ENCODE data around the gene DUSP6.

DNA sequence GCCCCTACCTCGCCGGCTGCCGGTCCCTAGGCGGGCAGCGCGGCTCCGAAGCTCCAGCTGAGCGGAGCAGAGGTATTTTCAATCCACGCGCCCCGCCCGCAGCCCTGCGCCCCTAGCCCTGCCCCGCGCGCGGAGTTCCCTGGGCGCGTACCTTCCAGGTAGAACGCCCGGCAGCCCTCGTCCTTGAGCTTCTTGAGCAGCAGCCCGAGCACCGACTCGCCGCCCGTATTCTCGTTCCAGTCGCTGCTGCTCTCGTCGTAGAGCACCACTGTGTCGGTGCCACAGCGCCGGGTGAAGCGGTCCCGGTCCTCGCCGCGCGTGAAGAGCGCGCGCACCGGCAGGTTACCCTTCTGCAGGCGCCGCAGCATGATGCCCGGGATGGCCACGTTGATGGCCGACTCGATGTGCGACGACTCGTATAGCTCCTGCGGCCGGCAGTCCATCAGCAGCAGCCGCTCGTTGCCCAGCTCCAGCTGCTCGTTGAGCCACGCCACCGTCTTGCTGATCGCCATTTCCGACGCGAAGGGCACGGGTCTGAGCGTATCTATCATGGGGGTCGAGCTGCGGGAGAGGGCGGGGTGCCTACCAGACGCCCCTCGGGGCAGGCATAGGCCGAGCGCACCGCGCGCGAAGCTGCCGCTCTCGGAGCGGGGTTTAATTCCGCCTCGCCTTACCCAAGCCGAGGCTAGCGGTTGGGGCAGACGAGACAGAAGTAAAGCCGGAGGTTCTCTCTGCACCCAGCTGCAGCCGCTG lies 636 bp downstream of the DUSP6 start:
- TF ChIP-seq, protein P1, sequence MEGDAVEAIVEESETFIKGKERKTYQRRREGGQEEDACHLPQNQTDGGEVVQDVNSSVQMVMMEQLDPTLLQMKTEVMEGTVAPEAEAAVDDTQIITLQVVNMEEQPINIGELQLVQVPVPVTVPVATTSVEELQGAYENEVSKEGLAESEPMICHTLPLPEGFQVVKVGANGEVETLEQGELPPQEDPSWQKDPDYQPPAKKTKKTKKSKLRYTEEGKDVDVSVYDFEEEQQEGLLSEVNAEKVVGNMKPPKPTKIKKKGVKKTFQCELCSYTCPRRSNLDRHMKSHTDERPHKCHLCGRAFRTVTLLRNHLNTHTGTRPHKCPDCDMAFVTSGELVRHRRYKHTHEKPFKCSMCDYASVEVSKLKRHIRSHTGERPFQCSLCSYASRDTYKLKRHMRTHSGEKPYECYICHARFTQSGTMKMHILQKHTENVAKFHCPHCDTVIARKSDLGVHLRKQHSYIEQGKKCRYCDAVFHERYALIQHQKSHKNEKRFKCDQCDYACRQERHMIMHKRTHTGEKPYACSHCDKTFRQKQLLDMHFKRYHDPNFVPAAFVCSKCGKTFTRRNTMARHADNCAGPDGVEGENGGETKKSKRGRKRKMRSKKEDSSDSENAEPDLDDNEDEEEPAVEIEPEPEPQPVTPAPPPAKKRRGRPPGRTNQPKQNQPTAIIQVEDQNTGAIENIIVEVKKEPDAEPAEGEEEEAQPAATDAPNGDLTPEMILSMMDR (IDR thresholded peaks at IDR 0.05; ENCODE audit: low read length), result no peak
- TF ChIP-seq EZH2 (optimal IDR thresholded peaks at IDR 0.05; ENCODE audit: low read depth, low read length) (no peak), EZH2phosphoT487 (IDR thresholded peaks at IDR 0.05; ENCODE audit: low read length) (no peak)
